A549 (cell line): Measurements from ENCODE around the gene HAO2.

ENCODE experiments used
- CBX2 ChIP-seq: fragments of 200-600 bp; sonication (generic); IDR thresholded peaks from 2 replicates; pipeline ENCODE4 v1.6.1; 2016; ENCODE audit warnings: low read depth, mild to moderate bottlenecking, borderline replicate concordance
- CHD4 ChIP-seq: fragments of 200-600 bp; sonication (generic); IDR thresholded peaks from 2 replicates; pipeline ENCODE4 v1.6.1; 2016; ENCODE audit warnings: antibody characterized with exemption, mild to moderate bottlenecking, borderline replicate concordance
- ESRRA ChIP-seq: fragments of 150-350 bp; IDR thresholded peaks from 2 replicates; pipeline ENCODE4 v1.6.1; 2014; ENCODE audit warnings: mild to moderate bottlenecking, low read length, borderline replicate concordance
- HDAC2 ChIP-seq: fragments of 200-600 bp; sonication (generic); IDR thresholded peaks from 2 replicates; pipeline ENCODE4 v1.6.1; 2016
- MAZ ChIP-seq: fragments of 150-350 bp; IDR thresholded peaks from 2 replicates; pipeline ENCODE4 v1.6.1; 2014; ENCODE audit warnings: antibody characterized with exemption, low read depth, low read length, borderline replicate concordance
- POLR2A ChIP-seq: IDR thresholded peaks from 2 replicates; pipeline ENCODE4 v1.6.1; 2012; ENCODE audit warnings: mild to moderate bottlenecking, low read length
- POLR2AphosphoS2 ChIP-seq: conservative IDR thresholded peaks from 2 replicates; pipeline ENCODE4 v1.6.1; 2012; ENCODE audit warnings: low read length, improper control_type of control experiment, inconsistent platforms
- RARB ChIP-seq: fragments of 250-450 bp; sonication (Bioruptor Pico); IDR thresholded peaks from 2 replicates; pipeline ENCODE4 v1.8.0; 2021; ENCODE audit warnings: mild to moderate bottlenecking, moderate library complexity
- REST ChIP-seq: fragments of 200-600 bp; sonication (generic); IDR thresholded peaks from 2 replicates; pipeline ENCODE4 v1.6.1; 2016; ENCODE audit warnings: antibody characterized with exemption, mild to moderate bottlenecking, moderate library complexity
- RNF2 ChIP-seq: fragments of 200-600 bp; sonication (generic); IDR thresholded peaks from 2 replicates; pipeline ENCODE4 v1.6.1; 2016; ENCODE audit warnings: low read depth, mild to moderate bottlenecking, antibody characterized with exemption, moderate library complexity, borderline replicate concordance
- USF2 ChIP-seq: fragments of 450-650 bp; IDR thresholded peaks from 2 replicates; pipeline ENCODE4 v1.6.1; 2014; ENCODE audit warnings: antibody characterized with exemption
- TF ChIP-seq, protein P1 (sequence below): fragments of >200 bp; sonication (Bioruptor Twin); formaldehyde crosslinking; IDR thresholded peaks from 3 replicates; pipeline ENCODE4 v1.5.1; 2016
- TF ChIP-seq, protein P2 (sequence below): IDR thresholded peaks from 2 replicates; pipeline ENCODE4 v1.6.1; 2012

DNA sequence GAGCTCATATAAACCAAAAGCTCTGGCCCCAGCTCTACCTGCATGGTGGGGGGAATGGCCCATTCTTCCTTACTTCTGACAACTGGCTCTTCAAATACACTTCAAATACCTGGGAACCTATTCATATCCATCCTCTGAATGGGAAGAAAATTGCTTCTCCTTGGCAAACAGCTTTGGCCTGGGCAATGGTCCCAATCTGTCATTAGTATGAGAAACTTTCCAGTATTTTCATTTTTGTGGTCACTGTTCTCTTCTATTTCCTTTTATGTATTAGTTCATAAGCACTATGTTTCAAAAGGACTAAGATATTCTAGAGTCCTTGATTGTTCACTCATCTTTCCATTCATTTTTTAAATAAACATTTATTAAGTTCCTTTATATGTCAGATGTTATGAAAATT is 41.1 kb downstream of the HAO2 start:
- TF ChIP-seq, protein P1, sequence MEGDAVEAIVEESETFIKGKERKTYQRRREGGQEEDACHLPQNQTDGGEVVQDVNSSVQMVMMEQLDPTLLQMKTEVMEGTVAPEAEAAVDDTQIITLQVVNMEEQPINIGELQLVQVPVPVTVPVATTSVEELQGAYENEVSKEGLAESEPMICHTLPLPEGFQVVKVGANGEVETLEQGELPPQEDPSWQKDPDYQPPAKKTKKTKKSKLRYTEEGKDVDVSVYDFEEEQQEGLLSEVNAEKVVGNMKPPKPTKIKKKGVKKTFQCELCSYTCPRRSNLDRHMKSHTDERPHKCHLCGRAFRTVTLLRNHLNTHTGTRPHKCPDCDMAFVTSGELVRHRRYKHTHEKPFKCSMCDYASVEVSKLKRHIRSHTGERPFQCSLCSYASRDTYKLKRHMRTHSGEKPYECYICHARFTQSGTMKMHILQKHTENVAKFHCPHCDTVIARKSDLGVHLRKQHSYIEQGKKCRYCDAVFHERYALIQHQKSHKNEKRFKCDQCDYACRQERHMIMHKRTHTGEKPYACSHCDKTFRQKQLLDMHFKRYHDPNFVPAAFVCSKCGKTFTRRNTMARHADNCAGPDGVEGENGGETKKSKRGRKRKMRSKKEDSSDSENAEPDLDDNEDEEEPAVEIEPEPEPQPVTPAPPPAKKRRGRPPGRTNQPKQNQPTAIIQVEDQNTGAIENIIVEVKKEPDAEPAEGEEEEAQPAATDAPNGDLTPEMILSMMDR = no peak
- TF ChIP-seq ESRRA = no peak
- TF ChIP-seq, protein P2, sequence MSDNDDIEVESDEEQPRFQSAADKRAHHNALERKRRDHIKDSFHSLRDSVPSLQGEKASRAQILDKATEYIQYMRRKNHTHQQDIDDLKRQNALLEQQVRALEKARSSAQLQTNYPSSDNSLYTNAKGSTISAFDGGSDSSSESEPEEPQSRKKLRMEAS = no peak
- TF ChIP-seq REST = no peak
- no peak for TF ChIP-seq RNF2
- TF ChIP-seq RARB (CRISPR knock-in tag) = no peak
- TF ChIP-seq POLR2AphosphoS2 = no peak
- TF ChIP-seq MAZ = no peak
- no peak for TF ChIP-seq POLR2A
- TF ChIP-seq CBX2 = no peak
- TF ChIP-seq HDAC2 = no peak
- TF ChIP-seq CHD4 = no peak
- TF ChIP-seq USF2 = no peak
